GM12874 (cell line): ENCODE measurements around the gene DNPEP.

Source experiments
- TF ChIP-seq, protein P1 (sequence below): IDR thresholded peaks from 2 replicates; pipeline ENCODE4 v1.5.1; 2011; ENCODE audit warnings: low read depth, mild to moderate bottlenecking, control low read depth, low read length, moderate library complexity; ENCODE audit not compliant: insufficient read depth

The DNPEP gene

DNA sequence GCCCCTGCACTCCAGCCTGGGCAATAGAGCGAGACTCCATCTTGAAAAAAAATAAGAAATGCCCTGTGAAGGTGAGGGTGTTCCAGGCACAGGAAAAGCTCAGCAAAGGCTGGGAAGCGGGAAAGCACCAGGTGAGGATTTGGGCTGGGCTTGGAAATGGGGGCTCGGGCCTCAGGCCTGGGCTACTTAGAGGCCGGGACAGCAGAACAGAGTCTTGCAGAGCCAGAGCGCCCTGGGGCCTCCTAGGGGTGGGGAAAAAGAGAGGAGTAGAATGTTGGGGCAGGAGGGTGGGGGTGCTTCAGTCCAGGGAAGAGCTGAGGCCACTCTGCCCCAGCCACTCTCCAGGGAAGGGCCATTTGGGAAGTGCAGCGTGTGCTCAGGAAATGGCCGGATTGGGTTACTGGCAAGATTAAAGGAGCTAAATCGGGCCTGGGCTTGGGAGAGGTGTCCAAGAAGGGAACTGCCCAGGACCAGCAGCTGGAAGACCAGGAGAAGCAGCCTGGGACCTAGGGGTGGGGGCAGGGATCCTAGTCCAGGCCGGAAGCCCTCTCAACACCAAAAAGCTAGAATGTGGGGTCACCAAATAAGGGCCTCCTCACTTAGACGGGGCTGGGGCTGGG lies 16.7 kb upstream of the DNPEP start:
- TF ChIP-seq, protein P1, sequence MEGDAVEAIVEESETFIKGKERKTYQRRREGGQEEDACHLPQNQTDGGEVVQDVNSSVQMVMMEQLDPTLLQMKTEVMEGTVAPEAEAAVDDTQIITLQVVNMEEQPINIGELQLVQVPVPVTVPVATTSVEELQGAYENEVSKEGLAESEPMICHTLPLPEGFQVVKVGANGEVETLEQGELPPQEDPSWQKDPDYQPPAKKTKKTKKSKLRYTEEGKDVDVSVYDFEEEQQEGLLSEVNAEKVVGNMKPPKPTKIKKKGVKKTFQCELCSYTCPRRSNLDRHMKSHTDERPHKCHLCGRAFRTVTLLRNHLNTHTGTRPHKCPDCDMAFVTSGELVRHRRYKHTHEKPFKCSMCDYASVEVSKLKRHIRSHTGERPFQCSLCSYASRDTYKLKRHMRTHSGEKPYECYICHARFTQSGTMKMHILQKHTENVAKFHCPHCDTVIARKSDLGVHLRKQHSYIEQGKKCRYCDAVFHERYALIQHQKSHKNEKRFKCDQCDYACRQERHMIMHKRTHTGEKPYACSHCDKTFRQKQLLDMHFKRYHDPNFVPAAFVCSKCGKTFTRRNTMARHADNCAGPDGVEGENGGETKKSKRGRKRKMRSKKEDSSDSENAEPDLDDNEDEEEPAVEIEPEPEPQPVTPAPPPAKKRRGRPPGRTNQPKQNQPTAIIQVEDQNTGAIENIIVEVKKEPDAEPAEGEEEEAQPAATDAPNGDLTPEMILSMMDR: no peak

DNA sequence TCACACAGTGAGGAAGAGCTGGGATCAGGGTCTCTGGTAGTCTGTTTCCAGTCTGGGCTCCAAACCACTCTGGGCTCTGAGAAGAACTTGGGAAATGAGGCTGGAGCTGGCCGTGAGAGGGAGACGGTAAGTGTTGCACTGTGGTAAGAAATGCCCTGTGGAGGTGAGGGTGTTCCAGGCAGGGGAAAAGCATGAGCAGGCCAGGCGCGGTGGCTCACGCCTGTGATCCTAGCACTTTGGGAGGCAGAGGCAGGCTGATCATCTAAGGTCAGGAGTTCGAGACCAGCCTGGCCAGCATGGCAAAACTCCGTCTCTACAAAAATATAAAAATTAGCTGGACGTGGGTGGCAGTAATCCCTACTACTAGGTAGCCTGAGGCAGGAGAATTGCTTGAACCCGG lies 16.1 kb upstream of the DNPEP start:
- TF ChIP-seq, protein P1: no peak

DNA sequence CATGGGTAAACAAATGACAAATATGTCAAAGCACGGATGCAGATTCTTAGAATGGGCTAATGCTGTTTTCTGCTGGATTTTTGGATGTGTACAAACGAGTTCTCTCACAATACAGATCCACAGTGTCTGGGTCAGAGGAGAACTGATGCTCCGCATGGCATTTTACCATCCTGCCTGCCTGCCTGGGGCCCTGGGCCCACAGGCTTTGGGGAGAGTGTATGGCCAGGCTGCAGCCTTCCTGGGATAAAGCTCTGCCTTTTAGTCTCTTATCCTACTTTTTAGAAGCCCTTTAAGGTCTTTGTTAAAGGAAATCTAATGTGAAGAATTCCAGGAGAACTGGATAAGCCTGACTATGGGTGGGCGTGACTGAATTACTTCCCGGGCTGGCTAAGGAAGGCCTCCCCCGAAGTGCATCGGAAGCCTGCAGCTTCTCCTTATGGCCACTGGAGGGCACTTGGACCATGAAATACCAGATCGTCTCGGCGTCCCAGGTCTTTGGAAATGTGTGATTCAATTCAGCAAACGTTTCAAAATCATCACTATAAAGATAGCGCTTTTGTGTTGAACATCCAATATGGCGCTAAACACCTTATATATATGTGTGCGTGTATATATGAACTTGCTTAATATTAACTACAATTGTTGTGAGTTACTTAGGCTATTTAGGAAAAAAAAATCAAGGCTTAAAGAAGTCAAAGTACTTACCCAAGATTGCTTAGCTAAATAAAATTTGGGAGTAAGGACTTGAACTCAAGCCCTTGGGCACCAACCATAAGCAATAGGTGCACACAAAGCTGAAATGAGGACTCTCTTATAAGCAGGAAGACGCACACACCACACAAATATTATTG lies 15.2 kb upstream of the DNPEP start:
- TF ChIP-seq, protein P1: peak; percentile 82

DNA sequence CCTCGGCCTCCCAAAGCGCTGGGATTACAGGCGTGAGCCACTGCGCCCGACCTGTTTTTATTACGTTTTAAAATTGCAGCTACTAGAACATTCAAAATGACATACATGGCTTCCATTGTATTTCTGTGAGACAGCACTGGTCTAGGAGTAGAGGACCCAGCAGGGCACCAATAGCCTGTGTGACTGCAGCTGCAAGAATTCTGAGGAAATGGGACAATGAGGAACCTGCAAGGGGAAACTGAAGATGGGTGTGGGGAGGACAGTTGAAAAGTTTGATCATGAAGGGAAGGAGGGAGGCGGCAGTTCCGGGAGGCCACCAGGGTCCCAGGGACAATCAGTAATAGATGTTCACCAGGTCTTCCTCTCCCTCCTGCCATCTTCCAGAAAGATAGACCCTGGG lies 13.9 kb upstream of the DNPEP start:
- TF ChIP-seq, protein P1: no peak

DNA sequence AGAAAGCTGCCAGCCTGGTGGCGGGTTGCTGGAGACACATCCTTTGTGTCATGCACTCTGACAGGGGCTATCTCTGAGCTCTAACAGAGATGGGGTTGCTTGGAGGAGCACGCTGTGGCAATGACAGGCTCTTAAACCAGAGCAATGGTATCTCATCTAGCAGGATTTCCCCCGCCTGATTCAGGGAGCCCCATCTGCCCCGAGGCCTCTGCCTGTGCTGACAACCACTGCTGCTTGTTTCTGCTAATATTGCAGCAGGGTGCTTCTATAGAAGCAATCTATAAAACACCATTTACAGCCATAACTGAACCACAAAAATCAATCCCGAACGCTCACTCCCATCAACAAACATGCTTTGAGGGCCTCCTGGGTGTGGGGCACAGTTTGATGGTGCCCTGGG lies 12.8 kb upstream of the DNPEP start:
- TF ChIP-seq, protein P1: no peak

DNA sequence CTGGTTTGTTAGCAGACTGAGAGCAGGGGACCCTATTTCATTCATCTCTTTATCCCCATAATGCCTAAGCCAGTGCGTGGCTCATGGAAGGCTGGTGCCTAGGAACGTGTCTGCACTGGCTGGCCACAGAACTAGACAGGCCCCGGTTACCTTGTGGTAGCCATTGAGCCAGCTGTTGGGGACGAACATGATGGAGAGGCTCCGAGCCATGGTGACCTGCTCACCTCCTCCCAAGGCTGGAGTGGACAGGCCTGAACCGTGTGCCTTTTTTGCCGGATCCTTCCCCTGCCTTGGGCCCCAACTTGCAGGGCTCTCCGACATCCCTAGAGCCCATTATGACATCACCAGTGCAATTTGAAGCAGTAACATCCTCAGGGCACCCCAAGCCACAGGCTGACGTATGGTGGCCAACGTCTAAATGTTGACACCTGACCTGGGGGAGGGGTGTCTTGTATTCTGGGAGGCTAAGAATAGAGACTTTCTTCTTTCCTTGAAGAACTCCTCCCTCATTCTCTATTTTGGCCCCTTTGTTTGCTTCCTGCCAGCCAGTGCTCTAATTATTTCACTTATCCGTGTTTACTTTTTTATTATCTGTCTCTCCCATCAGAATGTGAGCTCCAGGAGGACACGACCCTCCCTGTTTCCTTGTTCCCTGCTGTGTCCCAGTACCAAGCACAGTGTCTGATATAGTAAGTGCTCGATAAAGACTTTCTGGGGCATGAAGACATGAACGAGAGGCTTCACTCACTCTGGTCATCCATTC lies 12.2 kb upstream of the DNPEP start:
- TF ChIP-seq, protein P1: no peak

DNA sequence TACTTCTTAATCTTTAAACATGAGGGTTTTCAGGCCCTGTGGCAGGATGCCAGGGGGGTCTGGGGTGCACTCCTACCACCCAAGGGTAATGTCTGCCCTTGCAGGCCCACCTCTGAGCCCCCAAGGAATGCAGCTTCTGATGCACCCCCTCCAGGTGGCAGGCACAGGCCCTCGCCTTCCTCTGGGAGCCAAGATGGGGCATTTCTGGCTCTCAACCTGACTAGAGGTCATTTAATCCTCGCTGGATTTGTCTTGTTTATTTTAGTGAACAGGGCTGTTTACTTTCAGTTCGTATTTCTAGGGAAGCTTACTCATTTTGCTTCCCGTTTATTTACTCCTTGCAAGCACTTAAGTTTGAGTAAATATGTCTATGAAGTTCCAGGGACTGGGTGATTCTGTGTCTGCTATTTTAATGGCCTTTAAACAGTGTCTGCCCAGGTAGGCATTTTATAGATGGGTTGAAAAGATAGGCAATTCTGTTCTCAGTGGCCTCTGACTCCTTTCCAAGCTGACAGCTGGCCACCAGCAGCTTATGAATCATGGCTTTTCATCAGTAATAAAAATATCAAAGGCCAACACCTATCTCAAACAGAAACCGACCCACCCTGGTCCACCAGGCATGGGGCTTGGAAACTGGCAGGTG lies 11.1 kb upstream of the DNPEP start:
- TF ChIP-seq, protein P1: no peak
